ENCODE results near the gene NCBP3.

The NCBP3 gene

DNA sequence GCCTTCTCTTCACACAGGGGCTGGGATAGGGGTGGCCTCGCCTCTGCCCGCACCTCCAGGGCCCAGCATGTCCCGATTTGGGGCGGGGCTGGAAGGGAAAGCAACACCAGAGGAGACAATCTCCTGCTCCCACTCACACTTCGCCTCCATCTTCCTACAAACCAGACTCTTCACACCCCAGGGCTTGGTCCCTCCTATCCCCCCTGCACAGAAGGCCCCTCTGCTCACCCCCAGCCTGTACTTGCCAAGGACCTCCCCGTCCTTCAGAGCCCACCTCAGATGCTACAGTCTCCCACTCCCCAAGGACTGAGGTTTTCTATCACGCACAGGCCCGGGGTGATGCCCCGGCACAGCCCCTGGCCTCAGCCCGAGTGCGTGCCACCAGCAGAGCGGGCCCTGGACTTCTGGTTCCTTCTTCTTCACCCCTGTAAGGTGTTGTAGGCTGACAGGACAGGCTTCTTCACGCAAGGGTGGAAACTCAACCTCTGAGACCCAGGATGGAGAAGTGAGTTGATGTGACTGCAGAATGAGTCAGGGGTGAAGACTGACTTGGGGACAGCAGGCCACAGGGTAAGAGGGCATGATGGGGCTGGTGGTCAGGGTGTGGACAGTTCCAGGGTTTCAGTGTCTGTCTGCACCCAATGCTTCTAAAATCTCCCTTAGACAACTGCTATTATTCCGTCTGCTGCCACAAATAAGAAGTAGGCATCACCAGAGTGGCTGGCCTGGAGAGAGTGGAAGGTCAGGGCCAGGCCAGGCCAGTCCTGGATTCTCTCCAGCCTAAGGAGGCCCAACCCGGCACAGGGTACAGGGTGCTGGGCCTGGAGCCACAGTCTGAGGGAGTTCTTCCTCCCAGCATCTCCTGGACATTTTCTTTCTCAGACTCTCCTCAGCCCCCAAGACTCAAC is 47.5 kb downstream of the NCBP3 start (continued):
- TF ChIP-seq, protein P1, sequence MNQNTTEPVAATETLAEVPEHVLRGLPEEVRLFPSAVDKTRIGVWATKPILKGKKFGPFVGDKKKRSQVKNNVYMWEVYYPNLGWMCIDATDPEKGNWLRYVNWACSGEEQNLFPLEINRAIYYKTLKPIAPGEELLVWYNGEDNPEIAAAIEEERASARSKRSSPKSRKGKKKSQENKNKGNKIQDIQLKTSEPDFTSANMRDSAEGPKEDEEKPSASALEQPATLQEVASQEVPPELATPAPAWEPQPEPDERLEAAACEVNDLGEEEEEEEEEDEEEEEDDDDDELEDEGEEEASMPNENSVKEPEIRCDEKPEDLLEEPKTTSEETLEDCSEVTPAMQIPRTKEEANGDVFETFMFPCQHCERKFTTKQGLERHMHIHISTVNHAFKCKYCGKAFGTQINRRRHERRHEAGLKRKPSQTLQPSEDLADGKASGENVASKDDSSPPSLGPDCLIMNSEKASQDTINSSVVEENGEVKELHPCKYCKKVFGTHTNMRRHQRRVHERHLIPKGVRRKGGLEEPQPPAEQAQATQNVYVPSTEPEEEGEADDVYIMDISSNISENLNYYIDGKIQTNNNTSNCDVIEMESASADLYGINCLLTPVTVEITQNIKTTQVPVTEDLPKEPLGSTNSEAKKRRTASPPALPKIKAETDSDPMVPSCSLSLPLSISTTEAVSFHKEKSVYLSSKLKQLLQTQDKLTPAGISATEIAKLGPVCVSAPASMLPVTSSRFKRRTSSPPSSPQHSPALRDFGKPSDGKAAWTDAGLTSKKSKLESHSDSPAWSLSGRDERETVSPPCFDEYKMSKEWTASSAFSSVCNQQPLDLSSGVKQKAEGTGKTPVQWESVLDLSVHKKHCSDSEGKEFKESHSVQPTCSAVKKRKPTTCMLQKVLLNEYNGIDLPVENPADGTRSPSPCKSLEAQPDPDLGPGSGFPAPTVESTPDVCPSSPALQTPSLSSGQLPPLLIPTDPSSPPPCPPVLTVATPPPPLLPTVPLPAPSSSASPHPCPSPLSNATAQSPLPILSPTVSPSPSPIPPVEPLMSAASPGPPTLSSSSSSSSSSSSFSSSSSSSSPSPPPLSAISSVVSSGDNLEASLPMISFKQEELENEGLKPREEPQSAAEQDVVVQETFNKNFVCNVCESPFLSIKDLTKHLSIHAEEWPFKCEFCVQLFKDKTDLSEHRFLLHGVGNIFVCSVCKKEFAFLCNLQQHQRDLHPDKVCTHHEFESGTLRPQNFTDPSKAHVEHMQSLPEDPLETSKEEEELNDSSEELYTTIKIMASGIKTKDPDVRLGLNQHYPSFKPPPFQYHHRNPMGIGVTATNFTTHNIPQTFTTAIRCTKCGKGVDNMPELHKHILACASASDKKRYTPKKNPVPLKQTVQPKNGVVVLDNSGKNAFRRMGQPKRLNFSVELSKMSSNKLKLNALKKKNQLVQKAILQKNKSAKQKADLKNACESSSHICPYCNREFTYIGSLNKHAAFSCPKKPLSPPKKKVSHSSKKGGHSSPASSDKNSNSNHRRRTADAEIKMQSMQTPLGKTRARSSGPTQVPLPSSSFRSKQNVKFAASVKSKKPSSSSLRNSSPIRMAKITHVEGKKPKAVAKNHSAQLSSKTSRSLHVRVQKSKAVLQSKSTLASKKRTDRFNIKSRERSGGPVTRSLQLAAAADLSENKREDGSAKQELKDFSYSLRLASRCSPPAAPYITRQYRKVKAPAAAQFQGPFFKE (tag by site-specific recombination; IDR thresholded peaks at IDR 0.05; ENCODE audit: borderline replicate concordance): no peak
- TF ChIP-seq ZNF121 (tag by site-specific recombination; IDR thresholded peaks at IDR 0.05): no peak
- no peak for TF ChIP-seq ZSCAN16 (tag by site-specific recombination; IDR thresholded peaks at IDR 0.05)
- TF ChIP-seq ZNF830 (tag by site-specific recombination; IDR thresholded peaks at IDR 0.05; ENCODE audit: low read depth): no peak

DNA sequence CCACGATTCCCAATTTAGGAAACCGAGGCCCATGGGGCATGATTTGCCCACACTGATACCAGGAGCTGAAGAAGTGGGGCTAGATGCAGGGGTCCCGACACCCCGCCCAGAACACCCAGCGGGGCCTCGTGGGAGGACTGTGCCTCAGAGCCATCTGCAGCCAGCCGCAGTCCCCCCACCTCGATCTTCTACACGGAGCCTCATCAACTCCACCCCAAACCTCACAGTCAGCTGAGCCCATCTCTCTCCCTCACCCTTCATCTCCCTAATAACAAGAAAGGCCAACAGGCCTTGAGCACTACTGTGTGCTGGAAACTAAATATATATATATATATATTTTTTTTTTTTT is 49.2 kb downstream of the NCBP3 start:
- H3K27ac ChIP-seq (ENCODE audit: extremely low read depth, low read depth, low read length): no peak overlapping the region
- H3K4me1 ChIP-seq (ENCODE audit: control insufficient read depth, insufficient read depth, low read length): no peaks in the 10 kb centered on the region
- TF ChIP-seq SCRT2 (tag by site-specific recombination; IDR thresholded peaks at IDR 0.05) (no peak), ZNF843 (tag by site-specific recombination; IDR thresholded peaks at IDR 0.05) (no peak), ZBTB21 (tag by site-specific recombination; IDR thresholded peaks at IDR 0.05) (no peak), GLI4 (tag by site-specific recombination; IDR thresholded peaks at IDR 0.05) (no peak), ZNF785 (tag by site-specific recombination; IDR thresholded peaks at IDR 0.05) (no peak), ZNF626 (tag by site-specific recombination; IDR thresholded peaks at IDR 0.05) (no peak)
- TF ChIP-seq, protein P2, sequence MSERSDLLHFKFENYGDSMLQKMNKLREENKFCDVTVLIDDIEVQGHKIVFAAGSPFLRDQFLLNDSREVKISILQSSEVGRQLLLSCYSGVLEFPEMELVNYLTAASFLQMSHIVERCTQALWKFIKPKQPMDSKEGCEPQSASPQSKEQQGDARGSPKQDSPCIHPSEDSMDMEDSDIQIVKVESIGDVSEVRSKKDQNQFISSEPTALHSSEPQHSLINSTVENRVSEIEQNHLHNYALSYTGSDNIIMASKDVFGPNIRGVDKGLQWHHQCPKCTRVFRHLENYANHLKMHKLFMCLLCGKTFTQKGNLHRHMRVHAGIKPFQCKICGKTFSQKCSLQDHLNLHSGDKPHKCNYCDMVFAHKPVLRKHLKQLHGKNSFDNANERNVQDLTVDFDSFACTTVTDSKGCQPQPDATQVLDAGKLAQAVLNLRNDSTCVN (tag by site-specific recombination; optimal IDR thresholded peaks at IDR 0.05): no peak
- H3K9me3 ChIP-seq (ENCODE audit: control insufficient read depth, insufficient read depth, low read depth, low read length): no peaks in the 10 kb centered on the region
- H3K36me3 ChIP-seq (ENCODE audit: control insufficient read depth in 2 of 2, insufficient read depth in 1 of 2, low read length in 2 of 2): peaks cover 0 to 5% of the 10 kb centered on the region in 2 experiments; a peak in 1 of 3 replicates
- ChIA-PET POLR2A (interaction anchor here (0.7 kb wide), 2 partner anchors 13 to 17 kb away, joined by 3 read pairs; no protein-coding TSS in a partner anchor), CTCF (no interaction called here)
- no peak overlapping the region for H3K4me3 ChIP-seq (ENCODE audit: low read depth, low read length)

DNA sequence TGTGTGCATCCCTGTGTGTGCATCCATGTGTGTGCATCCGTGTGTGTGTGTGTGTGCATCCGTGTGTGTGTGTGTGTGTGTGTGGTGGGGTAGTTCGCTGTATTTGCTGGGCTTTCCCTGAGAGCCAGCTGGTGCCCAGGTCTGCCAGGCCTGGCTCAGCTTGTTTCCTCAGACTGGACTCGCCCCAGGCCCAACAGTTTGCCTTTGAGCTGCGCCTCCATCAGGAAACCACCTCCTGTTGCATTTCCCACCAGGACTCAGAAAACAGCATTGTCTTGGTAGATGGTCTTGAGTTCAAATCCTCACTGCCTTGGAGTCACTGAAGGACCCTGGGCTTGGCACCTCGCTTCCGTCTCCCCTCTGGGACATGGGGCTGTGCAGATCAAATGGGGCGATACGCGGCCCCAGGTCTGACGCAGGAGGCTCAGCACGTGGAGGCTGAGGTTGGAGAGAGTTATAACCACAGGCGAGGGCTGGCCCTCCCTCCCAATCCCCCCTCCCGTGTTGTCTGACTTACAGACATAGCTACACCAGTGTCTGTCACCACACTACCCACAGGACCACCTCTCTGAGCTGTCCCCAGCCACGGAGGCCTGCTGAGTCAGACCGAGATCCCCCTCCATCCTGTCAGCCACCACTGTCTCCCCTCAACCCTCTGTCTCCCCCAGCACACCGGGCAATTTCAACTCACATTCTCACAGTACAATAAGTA is 49.8 kb downstream of the NCBP3 start:
- H3K27ac ChIP-seq (ENCODE audit: extremely low read depth, low read depth, low read length): no peak overlapping the region
- H3K4me1 ChIP-seq (ENCODE audit: control insufficient read depth, insufficient read depth, low read length): no peaks in the 10 kb centered on the region
- H3K36me3 ChIP-seq (ENCODE audit: control insufficient read depth in 2 of 2, insufficient read depth in 1 of 2, low read length in 2 of 2): no peaks in the 10 kb centered on the region
- ChIA-PET CTCF (no interaction called here), POLR2A (interaction anchor here (0.7 kb wide), 1 partner anchor 17 kb away, joined by 3 read pairs; no protein-coding TSS in a partner anchor)
- no peaks in the 10 kb centered on the region for H3K9me3 ChIP-seq (ENCODE audit: control insufficient read depth, insufficient read depth, low read depth, low read length)
- TF ChIP-seq SCRT2 (tag by site-specific recombination; IDR thresholded peaks at IDR 0.05) (peak; percentile 55; the same call in 1 of the 2 replicates), ZNF768 (tag by site-specific recombination; IDR thresholded peaks at IDR 0.05) (no peak), ZSCAN4 (tag by site-specific recombination; IDR thresholded peaks at IDR 0.05) (peak; percentile 6; the same call in 1 of the 2 replicates)
- no peak overlapping the region for H3K4me3 ChIP-seq (ENCODE audit: low read depth, low read length)

All from HEK293 (cell line).